T-helper 2 cell (primary cell): Measurements from ENCODE around the gene SALL3.

Experiments used
- DNase-seq, 5 experiments: peaks; one replicate each; pipeline versions ENCODE4 v3.0.0 to v3.0.0-alpha.2; 2012 to 2022

The SALL3 gene

DNA sequence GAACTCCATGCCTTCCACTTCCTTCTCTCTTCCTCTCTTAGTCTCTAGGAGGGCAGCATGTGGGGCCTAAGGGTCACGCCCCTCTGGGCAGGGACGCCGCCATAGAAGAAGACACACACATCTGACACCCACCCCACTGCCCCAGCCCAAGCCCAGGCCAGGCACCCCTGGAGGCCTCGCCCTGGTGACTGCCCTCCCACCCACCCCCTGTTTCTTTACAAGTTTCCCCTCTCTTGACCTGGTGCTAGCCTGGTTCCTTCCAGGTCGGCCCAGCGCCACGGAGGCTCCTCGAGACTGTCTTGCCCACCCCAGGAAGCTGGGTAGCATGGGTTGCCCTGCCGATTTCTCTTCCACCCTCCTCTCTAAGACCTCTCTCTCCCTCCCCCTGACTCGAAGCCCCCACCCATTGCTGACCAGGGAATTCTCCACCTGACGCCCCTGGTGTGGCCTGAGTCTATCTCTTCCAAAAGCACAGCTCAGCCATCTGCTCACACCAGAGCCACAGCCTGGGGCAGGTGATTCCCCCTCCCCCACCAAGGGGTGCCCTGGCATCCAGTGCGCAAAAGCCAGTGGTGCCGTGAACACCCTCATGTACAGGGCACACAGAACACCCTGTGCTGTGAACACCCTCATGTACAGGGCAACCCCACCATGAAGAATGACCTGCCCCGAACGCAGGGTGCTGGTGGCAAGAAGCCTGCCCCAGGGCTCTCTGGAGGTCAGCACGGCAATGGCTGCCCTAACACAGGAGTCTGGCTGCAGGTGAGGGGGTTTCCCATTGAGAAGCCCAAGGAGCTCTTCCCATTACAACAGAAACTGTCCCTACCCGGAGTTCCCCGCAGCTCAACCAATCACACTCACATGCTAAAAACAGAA is 13.5 kb upstream of the SALL3 start:
- no peak for DNase-seq

DNA sequence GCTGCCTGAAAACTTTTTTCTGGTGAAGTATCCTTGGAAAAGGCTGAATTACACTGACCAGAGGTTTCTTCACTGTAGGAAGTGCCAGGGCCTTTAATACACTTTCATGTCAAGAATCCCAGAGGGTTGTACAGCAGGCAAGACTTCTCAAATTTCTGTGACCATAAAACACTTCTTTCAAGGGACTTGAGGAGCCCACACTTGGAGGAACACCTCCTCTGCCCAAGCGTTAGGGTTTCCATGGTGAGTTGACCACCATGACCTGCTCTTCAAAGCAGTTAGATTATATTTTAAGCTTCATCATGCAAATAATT is 12.9 kb upstream of the SALL3 start:
- no peak for DNase-seq

DNA sequence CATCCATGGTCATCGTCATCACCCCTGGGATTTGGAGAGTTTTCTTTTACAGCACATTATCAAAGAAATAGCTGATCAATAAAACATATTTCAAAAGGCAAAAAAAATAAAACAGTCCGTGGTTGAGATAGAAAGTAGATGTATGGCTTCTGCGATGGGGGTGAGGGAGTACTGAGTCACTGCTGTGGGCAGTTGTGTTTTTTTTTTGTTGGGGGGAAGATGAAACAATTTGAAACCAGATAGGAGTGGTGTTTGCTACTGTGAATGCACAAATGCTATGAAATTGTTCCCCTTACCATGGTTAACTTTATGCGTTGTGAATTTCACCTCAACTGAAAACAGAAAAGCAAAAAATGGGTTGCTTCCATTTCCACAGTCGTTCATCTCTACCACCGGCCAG is 11.9 kb upstream of the SALL3 start:
- no peak for DNase-seq

DNA sequence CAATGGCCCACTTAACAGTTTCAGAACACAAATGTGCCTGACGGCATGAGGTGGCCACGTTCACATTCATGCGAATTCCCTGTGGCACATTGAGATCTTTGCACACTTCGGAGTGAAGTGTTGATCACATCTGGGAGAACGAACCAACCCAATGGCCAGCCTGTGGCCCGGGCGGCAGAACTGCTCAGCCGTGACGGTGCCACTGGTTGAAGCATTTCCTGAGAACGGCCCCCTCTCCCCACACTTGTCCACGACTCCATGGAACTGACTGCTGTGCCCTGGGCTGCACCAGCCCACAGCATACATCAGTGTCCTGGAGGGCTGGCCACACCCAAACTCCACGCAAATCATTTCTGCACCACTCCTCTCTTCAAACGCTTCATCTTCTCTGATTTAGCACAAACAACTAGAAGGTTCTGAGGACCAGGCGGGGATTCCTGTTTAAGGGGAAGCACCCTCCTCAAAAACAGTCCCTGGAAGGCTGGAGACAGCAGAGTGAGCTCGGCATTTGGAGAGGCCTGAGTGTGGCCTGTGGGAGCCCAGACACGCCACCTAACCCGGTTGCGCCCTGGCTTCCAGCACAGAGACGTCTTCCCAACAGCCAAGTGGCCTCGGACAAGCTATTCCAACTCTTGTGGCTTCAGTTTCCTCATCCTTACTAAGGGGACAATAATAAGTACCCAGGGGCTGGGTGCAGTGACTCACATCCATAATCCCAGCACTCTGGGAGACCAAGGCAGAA is 9.9 kb upstream of the SALL3 start:
- no peak for DNase-seq

DNA sequence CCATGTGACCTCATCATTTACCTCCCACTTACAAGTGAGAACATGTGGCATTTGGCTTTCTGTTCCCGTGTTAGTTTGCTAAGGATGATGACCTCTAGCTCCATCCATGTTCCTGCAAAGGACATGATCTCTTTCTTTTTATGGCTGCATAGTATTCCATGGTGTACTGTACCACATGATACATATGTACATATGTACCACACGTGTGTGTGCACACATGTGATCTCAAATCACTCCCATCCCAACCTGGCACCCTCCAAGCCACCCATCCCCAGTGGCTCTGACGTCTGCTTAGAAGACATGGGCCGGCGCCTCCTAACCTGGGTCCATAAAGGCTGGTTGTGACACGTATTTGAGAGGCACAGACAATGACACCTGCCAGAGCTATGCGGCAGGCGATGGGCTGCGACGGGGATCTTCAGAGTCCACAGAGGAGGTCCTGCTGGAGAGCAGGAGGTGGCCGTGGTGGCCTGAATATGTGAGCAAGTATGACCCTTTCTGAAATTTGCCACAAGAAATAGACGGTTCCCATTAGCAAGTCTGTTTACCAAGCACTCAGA is 8.8 kb upstream of the SALL3 start:
- DNase-seq: no peak

DNA sequence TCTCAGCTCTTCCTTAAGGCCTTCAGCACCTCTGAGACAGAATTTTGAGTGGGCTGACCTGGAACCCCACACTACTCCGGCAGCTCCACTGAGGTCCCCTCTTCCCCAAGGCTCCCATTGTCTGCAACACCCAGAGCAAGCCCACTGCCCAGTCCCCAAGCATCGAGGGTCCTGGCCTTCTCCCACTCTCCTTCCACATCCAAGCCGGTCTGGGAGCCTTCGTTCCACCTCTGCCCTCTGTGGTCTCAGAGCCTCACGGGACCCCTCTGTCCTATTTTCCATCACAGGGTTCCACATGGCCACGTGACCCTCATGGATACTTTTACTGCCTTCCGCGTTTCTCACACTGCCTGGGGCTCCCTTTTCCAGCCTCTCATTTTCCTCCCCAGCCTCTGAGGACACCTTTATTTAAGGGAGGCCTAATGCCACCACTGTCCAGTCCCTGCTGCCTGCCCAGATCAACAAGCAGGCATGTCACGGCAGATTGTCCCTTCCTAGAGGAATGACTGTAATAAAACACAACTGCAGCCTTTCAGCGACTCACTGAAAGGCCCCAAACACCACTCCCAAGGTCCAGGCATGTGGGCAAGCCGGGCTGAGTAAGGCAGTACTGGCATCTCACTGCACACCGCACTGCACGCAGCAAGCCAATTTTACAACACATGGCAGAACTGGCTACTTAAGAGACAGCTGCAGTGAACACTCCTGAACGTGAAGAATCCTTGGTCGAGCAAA is 7.9 kb upstream of the SALL3 start:
- DNase-seq: no peak

DNA sequence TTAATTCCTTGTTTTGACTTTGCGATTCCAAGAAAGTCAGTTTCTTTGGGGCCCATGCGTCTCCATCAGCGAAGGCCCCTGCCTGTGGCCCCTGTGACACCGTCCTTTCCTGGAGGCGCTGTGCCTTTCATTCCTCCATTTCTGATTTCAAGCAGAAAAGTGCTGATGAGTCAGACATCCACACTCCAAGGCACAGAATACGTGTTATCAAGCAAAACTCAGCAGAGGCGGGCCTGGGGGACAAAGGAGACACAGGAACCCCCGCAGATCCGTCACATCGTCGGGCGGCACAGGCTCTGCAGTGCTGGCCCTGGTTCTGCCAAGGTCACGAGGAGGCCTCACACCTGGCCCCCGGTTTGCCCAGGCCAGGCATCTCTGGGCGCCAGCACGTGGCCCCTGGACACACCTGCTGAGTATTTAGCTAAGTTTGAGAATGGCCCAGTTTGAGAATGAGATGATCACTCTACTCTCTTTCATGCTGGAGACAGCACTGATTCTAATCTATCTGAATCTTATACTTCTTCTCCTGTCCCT is 7.2 kb upstream of the SALL3 start:
- no peak for DNase-seq

DNA sequence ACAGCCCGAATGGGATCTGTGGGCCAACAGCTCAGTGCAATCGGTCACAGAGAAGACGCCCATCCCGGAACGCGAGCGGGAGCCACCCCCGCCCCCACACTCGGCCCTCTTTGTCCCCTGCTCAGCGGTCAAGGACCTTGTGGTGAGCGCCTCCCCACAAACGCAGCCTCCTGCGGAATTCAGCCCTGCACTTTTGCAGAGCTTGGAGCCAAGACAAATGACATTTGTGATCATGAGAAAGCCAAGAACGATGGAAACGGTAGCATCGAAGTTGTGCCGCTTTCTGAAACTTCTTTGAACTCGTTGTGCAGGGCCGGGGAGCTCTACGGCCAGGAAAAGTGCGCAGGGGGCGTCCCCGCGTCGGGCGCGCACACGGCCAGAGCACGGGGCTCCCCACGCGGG is 6.7 kb upstream of the SALL3 start:
- DNase-seq: no peak

DNA sequence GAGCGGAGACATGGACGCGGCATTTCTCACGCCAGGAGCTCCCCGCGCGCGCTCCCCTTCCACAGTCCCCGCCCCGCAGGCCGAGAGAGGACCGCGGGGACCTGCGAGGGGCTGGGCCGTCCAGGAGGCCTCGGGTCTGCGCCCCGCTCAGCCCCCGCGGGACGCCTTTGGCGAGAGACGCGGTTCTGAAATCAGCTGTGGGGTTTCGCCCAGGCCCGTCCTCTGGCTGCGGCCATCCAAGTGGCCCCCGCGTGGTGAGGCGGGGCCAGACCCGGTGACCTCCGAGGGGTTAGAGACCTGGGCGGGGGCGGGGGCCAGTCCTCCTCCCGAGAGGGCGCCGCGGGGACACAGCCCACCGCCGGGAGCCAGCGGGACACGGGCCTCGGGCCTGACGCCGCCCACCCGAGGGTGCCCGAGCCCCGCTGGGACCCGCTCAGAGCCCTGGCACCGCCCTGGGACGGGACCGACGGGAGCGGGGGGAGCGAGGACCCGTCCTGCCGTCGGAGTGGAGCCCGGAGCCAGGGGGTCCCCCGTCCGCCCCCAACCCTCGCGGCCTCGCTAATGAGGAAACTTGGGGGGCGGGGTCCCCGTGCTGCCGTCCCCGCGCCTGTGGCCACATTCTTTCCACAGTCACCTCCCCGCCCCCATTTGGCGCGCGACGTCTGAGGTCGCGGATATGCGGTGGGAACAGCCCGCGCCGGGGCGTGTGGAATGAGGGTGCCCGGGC is 6.1 kb upstream of the SALL3 start:
- no peak for DNase-seq

DNA sequence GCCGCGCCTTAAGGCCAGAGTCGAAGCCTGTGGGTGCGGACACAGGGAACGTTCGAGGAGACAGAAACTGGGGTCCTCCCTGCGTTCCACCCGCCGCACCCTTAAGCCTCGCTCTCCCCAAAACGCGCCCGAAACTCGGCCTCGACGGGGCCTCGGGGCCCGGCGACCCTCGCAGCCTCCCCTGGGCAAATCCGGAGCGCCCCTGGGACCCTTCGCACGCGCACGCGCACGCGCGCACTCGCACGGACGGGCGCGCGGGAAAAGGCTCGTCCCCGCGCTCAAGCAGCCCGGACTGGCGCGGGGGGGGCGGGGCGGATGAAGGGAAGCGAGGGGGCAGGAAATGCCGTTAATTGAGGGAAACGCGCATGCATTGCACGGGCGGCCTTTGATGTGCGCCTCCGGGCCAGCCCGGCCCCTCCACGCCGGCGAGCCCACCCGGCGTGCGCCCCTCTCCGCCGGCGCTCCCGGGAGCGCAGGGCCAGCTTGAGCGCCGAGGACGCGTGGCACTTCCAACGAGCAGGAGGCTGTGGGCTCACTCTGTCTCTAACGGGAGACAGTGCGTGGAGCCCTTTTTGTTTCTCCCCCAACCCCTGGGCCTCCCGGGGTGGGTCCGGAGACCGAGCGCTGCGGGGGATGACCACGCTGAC is 5.4 kb upstream of the SALL3 start:
- no peak for DNase-seq

DNA sequence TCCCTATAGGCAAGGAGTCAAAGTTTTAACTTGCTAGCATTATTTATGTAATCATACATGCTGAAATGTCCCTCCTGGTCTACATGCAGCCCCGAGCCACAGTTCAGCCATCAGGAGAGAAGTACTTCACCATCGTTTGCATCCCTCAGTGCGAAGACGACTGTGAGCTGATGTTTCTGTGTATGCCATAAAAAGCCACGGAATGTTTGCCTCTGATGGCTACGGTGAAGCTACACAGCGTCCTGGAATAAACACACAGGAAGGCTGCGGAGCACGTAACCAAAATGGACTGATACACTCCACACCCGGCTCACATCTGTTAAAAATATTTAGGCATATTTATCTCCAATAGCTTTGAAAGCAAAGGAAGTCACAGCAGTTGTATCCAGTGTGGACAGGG is 4.3 kb upstream of the SALL3 start:
- no peak for DNase-seq

DNA sequence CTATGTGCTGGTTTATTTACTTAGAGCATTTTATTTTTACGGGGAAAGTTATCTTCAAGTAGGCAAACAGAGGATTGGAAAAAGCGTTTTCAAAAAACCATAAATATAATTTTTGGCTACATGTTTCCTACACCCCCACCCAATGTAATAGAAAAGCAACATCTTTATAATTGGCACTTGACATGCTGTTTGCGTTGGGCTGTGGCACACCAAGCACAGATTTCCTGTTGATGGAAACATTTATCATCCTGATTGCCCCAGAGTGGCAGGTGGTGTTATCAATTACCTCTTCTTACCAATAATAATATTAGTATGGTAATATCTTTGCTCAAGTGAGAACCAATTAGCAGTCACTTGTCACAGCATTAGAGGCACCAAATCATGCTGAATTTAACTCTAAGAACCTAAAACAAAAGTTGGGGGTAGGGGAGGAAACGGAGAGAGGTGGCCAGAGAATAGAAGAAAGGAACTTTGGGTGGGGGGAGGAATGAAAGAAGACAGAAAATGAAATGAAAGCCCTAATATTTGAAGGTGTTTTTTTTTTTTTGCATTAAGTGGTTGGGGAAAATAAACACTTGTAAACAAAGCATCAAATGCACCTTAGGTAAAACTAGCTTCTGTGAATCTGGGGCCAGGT is 3.8 kb upstream of the SALL3 start:
- no peak for DNase-seq

DNA sequence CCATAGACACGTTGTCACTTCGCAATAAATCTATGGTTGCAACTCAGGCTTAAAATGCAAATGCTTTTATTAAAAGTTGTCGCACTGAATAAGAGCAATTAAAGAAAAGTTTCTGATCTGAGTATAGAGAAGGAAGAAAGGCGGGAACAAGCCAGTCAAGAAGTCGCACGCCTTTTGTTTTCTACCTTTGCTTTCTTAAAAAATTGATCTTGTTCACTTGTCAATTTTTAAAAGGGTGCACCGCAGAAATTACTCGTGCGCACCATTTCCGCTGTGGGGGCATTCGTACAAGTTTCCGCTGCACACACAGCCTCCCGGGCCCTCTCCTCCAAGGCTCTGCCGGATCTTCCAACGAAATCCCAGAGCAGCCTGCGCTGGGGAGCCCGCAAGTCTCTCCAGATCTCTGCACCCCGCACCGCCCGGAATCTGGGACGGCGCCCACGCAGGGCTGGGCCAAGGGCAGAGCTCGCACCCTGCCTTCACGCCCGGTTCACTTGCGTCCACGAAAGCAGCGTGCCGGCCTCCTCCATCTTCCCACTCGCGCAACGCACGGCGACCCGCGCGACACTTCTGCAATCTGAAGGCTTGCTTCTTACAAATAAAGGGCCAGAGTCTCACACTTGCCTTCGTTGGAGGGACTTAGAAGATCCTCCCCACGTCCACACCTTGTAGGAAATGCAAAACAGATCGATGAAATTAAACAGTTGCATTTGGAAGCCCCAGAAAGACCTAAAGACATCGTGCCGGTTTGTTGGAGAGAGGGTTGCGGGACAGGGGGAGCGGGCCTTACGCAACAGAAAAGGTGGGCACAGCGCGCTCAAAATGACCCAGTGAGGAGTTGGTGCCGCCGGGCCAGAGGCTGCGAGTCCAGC is 2.6 kb upstream of the SALL3 start:
- no peak for DNase-seq

DNA sequence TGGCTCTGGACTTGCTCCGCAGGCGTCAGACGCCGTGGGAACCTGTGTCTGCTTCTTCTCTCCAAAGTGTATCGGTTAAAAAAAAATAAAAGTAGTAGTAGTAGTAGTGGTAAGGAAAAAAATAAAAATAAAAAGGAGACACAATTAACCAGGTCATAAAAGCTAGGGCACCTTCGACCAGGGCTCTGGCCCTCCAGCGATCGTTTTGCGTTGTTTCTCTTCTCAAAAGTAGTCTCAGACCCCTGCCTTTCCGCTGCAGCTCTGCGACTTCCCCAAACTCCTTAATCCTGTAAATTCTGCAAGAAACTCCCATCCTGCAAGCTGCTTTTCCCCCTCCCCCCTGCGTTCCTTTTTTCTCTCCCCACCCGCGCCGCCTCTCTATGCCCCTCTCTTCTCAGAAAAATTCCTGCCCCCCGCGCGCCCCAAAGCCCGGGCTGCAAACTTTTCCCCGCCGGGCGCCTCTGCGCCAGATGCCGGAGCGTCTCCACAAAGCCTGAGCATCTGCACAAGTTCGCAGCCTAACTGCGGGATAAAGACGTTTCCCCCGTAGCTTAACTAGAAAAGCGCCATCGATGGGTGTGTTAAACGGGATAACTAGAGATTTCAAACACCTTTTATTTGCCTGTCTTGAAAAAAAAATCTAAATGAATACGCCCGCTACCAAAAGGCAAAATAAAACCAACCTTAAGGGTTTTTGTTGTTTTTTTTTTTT is 1.8 kb upstream of the SALL3 start:
- DNase-seq: no peak

DNA sequence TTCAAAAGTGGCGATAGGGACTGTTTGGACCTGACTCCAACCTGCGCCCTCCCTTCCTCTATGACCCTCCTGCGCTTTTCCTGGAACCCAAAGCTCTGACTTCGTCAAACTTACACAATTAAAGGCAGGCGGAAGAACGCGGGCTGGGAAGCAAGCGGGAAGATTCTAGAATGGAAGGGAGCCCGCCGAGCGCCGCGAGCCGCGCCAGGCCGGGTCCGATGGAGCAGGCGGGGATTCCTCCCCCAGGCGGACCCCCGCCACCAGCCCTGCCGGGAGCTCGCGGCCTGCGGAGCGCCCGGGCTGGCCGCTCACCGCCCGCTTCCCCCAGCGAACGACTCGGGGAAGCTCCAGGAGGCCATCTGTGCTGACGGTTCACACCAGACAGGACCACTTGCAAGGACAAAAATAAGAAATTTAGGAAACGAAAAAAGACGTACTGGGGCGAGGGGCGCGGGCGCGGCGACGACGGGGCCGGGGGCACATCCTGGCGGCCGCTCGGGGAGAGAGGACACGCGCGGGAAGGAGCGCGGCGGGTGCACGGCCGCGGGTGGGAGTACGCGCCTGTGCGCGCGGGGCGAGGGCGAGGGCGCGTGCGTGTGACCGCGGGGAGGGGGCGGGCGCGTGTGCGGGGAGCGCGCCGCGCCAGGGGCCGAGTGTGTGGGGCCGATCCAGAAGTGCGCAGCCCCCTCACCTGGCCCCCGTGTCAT is 1.1 kb upstream of the SALL3 start:
- DNase-seq: no peak

DNA sequence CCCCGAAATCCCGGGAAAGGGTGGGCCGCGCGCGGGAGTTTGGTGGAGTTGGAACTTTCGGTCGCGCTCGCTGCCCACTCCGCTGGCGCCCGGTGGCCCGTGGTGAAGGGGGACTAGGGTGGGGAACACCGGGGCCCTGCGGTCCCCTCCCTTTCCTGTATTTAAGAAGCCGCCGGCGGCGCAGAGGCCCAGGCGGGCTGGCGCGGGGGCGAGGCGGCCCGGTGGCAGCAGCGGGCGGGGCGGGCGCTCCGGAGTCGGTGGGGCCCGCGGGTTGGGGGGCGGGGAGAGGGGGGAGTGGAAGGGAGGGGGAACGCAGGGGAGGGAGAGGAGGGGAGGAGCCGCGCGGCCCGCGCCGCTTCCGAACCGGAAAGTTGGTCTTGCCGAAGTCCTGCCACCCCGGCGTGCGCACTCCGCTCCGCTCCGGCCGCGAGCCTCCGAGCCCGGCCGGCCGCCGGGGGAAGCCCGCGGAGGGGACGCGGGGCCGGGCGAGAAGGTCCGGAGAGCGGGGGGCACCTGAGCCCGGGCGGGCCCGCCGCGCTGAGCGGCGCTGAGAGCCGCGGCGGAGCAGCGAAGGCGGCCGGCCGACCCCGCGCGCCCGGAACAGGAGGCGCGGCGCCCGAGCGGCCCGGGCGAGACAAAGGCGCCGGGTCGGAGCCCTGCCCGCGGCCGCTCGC is 425 bp upstream of the SALL3 start:
- DNase-seq: no peak

DNA sequence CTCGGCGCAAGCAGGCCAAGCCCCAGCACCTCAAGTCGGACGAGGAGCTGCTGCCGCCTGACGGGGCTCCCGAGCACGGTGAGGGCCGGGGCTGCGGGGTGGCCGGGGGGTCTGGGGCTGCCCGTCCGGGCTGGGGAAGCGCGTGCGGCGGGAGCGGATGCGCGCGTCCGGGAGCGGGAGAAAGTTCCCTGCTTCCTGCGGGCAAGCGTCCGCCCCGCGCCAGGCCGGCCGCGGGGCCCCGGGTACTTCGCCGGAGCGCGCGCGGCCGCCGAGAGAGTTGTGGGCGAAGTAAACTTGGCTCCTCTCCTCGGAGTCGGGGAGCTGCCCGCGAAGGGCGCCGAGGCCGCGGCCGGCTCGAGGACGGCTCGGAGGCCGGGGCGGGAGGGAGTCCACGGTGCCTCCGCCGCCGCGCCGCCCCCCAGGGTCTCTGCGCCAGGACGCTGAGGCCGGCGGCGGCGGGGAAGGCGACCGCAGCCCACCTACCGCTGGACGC is 707 bp downstream of the SALL3 start:
- no peak for DNase-seq

DNA sequence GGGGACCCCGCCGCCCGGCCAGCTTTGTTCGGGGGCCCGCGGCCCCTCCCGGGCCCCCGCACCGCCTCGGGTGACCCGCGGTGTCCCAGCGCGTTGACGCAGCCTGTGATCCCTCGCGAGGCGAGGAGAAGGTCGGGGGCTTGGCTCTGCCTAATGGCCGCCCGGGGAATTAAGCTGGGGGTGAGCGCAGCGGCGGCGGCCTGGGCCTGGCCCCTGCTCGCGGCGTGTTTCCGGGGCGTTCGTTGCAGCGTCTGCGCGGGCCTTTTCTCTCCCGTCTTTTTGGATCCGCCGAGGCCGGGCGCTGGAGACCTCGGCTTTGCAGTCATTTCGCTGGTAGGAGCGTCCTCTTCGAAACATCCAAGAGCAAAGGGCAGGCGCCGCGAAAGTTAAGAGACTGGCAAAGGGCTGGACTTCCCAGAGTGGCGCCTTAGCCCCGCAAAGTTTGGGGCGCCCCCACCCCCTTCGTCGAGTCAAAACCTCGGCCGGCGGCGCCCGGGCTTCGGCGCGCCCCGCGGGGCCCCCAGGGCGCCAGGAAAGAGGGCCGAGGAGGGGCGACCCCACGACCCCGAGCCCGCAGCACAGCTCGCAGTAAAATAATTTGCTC is 1.3 kb downstream of the SALL3 start:
- DNase-seq: no peak
